Pancreas (tissue), 10 donors: Measurements from ENCODE around the gene GRIN2A. TPM values are rescaled to one million over a fixed set of nuclear protein-coding genes. Genes with fewer than 3 reads are reported as not detected.

ENCODE experiments used
- ATAC-seq, 4 donors: fragments of 200-7000 bp; cut with Tn5 transposase; one replicate each; pipeline versions ENCODE4 v1.8.0 to v1.9.1; 2020; ENCODE audit warnings: mild to moderate bottlenecking in 4 of 4, moderate library complexity in 4 of 4
- DNase-seq, 6 donors: peaks; one replicate each; pipeline ENCODE4 v3.0.0-alpha.2; 2020
- FAIRE-seq: peaks from 2 replicates; lab custom pipeline; 2012; peaks lifted over from hg19 to GRCh38; lab: Jason Lieb, UNC
- H3K27ac ChIP-seq, 4 donors: fragments of 200-600 bp; sonication (generic); 1 replicate in 3 of 4; 2 replicates in 1 of 4; pipeline versions ENCODE4 v1.5.0 to v1.8.0; 2020
- H3K27me3 ChIP-seq, 4 donors: fragments of 200-600 bp; one replicate each; pipeline ENCODE4 v1.8.0; 2021
- H3K36me3 ChIP-seq, 3 donors: fragments of 200-600 bp; sonication (generic) in 1 of 3; one replicate each; pipeline versions ENCODE4 v1.5.0 to v1.8.0; 2020 to 2021
- H3K4me1 ChIP-seq, 3 donors: fragments of 200-600 bp; one replicate each; pipeline ENCODE4 v1.8.0; 2021
- H3K4me3 ChIP-seq, 4 donors: fragments of 200-600 bp; sonication (generic) in 2 of 4; one replicate each; pipeline versions ENCODE4 v1.5.0 to v1.8.0; 2020 to 2021
- H3K9me3 ChIP-seq, 4 donors: fragments of 200-600 bp; one replicate each; pipeline ENCODE4 v1.8.0; 2021
- whole genome bisulfite sequencing, 2 donors: extraction: QIAGEN DNeasy Blood & Tissue Kit; methylation state at CpG; one replicate each; pipeline ENCODE4 v1.1.7; 2013; 5-methylcytosine and 5-hydroxymethylcytosine counted together
- intact Hi-C, 3 donors: fragments of 100-400 bp; cut with DNase I; formaldehyde crosslinking; loops; one replicate each; pipeline versions ENCODE4 v1.11.1 to v1.14.2; 2022
- polyA plus RNA-seq, 2 donors: library from polyadenylated mRNA; stranded (reverse); fragments of 200-250 nt; gene quantifications; one replicate each; pipeline ENCODE4 v1.2.3, GENCODE V29; 2013
- total RNA-seq, 6 donors: library from RNA; stranded (reverse); fragmentation: NEBNext Ultra II Directional in 4 of 6; extraction: Animal tissue kit (Norgen Biotek cat#: 25700) in 4 of 6; gene quantifications; one replicate each; pipeline versions ENCODE4 v1.2.1 to v1.2.4, GENCODE V29; 2021 to 2023
- TF ChIP-seq, protein P1 (sequence below), 4 donors: fragments of 200-600 bp; sonication (generic) in 3 of 4; IDR thresholded peaks; one replicate each; pipeline versions ENCODE4 v1.5.0 to v1.8.0; 2021; ENCODE audit warnings: antibody characterized with exemption in 4 of 4
- donor health status: healthy with polysubstance abuse.
- donor health status: DM: no; HTN: no; CAD: no; lungs with moderate emphysema.
- donor health status: DM: no; HTN: no; CAD: no.
- donor health status: control.
- donor health status: control.
- donor health status: Bipolar disorder and iron deficiency.
- donor health status: DM: yes; HTN: yes; CAD: no.
- donor health status: DM: no; HTN: no; CAD: no.
- donor health status: DM: no; HTN: no; CAD: no.
- donor health status: DM: yes; HTN: yes; CAD: no.

The GRIN2A gene
- 1 to 10 TPM in 1 of 6 donors, under 1 TPM in 5; 0.09 to 2.2 (median 0.32) TPM for total RNA-seq
- under 1 TPM; 0.11 to 0.49 TPM for polyA plus RNA-seq

DNA sequence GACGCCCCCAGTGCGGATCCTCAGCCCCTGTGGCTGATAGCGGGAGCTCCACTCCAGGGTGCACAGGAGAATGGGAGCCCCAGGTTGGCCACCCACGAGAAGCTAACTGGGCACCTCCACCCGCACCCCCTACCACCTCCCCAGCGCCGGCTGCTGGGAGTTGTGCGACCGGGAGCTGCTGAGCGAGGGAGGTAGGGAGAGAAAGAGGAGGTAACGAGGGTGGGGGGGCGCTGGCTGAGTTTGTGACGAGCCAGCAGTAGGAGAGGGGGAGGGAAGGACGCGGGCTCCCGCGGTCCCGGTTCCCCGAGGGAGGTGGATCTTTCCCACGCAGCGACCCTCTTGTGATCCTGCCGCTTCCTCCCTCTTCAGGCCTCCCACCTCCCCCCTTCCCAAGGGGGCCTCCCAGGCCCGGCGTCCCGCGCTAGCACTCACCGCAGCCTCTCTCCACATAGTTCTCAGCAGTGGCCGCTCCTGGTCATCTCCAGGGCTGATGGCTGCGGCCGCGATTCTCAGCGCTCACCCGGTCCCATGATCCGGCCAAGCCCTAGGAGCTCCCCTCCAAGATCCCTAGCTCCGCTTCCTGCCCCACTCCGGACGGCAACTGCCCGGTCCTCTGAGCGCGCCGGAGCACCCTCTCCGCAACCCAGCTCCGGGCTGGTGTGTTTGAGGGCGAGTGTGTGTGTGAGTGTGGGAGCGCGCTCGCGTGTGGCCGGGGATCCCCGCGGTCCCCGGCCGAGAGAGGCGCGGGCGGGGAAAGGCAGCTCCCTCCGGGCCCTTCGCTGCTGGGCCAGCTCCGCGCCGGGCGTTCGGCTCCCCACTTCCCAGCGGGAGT is at the start of gene GRIN2A:
Gene GRIN2A, minus strand, starts transcription at position 207 of the 832 bp plus-strand sequence. CDS start 2,017 bp downstream, outside the sequence.
- DNase-seq (peak in 4 of 6 donors; percentile 12 to 75 (median 43)), FAIRE-seq (no peak), ATAC-seq (peak; percentile 18 to 50 (median 30))
- intact Hi-C loops = loop anchor here in 1 of 3 donors (5.0 kb wide), 2 partner anchors 925 to 1025 kb away; no protein-coding TSS in a partner anchor
- no peak within 1 kb of the TSS for H3K27ac ChIP-seq
- peaks cover 0 to 25% (median 2%) of the 10 kb centered on the region in 4 donors for H3K27me3 ChIP-seq
- H3K4me3 ChIP-seq = peak within 1 kb of the TSS in 2 of 4 donors; percentile 10 to 38
- 0 to 3% methylated on average over 45 to 64 of the region's 64 CpGs for WGBS, 2 donors
- TF ChIP-seq, protein P1, sequence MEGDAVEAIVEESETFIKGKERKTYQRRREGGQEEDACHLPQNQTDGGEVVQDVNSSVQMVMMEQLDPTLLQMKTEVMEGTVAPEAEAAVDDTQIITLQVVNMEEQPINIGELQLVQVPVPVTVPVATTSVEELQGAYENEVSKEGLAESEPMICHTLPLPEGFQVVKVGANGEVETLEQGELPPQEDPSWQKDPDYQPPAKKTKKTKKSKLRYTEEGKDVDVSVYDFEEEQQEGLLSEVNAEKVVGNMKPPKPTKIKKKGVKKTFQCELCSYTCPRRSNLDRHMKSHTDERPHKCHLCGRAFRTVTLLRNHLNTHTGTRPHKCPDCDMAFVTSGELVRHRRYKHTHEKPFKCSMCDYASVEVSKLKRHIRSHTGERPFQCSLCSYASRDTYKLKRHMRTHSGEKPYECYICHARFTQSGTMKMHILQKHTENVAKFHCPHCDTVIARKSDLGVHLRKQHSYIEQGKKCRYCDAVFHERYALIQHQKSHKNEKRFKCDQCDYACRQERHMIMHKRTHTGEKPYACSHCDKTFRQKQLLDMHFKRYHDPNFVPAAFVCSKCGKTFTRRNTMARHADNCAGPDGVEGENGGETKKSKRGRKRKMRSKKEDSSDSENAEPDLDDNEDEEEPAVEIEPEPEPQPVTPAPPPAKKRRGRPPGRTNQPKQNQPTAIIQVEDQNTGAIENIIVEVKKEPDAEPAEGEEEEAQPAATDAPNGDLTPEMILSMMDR (IDR thresholded peaks at IDR 0.05) = no peak
- no peaks in the 10 kb centered on the region for H3K36me3 ChIP-seq
- H3K4me1 ChIP-seq = no peaks in the 10 kb centered on the region
- no peaks in the 10 kb centered on the region for H3K9me3 ChIP-seq

DNA sequence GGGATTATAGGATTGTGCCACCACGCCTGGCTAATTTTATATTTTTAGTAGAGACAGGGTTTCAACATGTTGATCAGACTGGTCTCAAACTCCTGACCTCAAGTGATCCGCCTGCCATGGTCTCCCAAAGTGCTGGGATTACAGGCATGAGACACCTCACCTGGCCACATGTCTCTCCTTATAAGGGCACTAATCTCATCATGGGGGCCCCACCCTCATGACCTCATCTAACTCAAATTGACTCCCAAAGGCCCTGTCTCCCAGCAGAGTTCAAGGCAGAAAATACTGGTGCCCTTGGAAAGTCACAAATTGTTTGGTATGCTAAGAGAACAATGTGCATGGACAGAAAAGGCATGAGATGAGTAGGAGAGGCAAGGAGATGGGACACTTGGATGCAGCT is 49.3 kb upstream of the GRIN2A start:
- TF ChIP-seq, protein P1 (IDR thresholded peaks at IDR 0.05) = no peak
- DNase-seq (no peak), ATAC-seq (no peak), FAIRE-seq (no peak)
- Histone ChIP-seq H3K4me3 (no peak overlapping the region), H3K9me3 (no peaks in the 10 kb centered on the region), H3K36me3 (no peaks in the 10 kb centered on the region), H3K27ac (no peak overlapping the region), H3K27me3 (no peaks in the 10 kb centered on the region), H3K4me1 (no peaks in the 10 kb centered on the region)
- intact Hi-C loops = no loop called here
- WGBS, 2 donors = 64 to 65% methylated on average over 2 of the region's 2 CpGs

DNA sequence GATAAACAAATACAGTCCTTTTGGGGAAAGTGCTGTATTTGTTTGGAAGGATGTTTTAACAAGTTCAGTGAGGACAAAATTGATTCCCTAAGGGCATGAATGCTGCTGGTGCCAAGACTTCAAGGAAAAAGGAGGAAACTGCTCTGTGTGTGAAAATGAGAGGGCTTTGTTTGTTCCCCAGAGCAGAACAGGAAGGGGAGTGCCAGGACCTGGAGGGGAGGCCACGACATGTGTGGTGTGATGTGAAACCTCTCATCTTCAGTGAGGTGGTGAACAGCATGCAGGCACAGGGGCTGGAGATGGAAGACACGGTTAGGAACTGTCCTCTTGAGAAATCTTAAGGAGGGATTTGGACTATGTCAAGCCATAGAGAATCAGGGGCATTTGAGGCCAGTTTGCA is 46.6 kb upstream of the GRIN2A start:
- Histone ChIP-seq H3K9me3 (no peaks in the 10 kb centered on the region), H3K4me3 (no peak overlapping the region), H3K4me1 (no peaks in the 10 kb centered on the region), H3K36me3 (no peaks in the 10 kb centered on the region), H3K27ac (no peak overlapping the region), H3K27me3 (peaks cover 0 to under 1% (median 0%) of the 10 kb centered on the region in 4 donors)
- intact Hi-C loops = no loop called here
- TF ChIP-seq, protein P1 (IDR thresholded peaks at IDR 0.05) = no peak
- no peak for DNase-seq
- ATAC-seq = no peak
- 14 to 30% methylated on average over 2 of the region's 2 CpGs for WGBS, 2 donors
- no peak for FAIRE-seq

DNA sequence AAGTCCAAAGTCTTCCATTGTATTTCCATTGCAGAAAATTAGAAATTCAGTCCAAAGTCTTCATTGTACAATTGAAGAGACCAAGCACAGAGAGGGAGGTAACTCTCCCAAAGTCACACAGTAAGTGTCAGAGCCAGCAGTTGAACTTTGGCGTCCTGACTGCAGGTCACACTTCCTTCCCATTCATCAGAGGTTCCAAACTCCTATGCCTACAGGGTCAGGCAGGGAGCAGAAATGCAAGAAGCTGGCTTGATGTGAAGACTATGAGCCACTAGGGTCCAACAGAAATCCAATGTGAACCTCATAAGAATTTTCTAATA is 44.7 kb upstream of the GRIN2A start:
- no peaks in the 10 kb centered on the region for H3K4me1 ChIP-seq
- DNase-seq (no peak), ATAC-seq (no peak), FAIRE-seq (no peak)
- H3K27ac ChIP-seq = no peak overlapping the region
- H3K9me3 ChIP-seq = no peaks in the 10 kb centered on the region
- no peak overlapping the region for H3K4me3 ChIP-seq
- 52 to 58% methylated on average over 1 of the region's 1 CpG for WGBS, 2 donors
- no peaks in the 10 kb centered on the region for H3K36me3 ChIP-seq
- intact Hi-C loops = no loop called here
- peaks cover 0 to 4% (median 0%) of the 10 kb centered on the region in 4 donors for H3K27me3 ChIP-seq
- TF ChIP-seq, protein P1 (IDR thresholded peaks at IDR 0.05) = no peak
